Upper lobe of left lung (tissue), 4 donors: Measurements from ENCODE around the gene PCSK2.

Experiments used
- CTCF ChIP-seq, 6 experiments: fragments of 450-650 bp in 4 of 6; fragments of 200-600 bp in 2 of 6; sonication (generic) in 2 of 6; IDR thresholded peaks; one replicate each; pipeline ENCODE4 v1.5.1; 2016 to 2019; ENCODE audit warnings: antibody characterized with exemption in 6 of 6
- POLR2A ChIP-seq, 4 donors: fragments of 450-650 bp; IDR thresholded peaks; one replicate each; pipeline ENCODE4 v1.5.1; 2016 to 2017; ENCODE audit warnings: antibody characterized with exemption in 4 of 4, mild to moderate bottlenecking in 2 of 4
- POLR2AphosphoS5 ChIP-seq, 2 donors: sonication (generic); formaldehyde crosslinking; IDR thresholded peaks; one replicate each; pipeline ENCODE4 v1.5.1; 2017; ENCODE audit warnings: antibody characterized with exemption in 2 of 2

- TF ChIP-seq CTCF (IDR thresholded peaks at IDR 0.05) (no peak), POLR2AphosphoS5 (IDR thresholded peaks at IDR 0.05) (no peak), POLR2A (IDR thresholded peaks at IDR 0.05) (no peak)
Measured at GRCh38 chr20:17479063-17479657, 252.3 kb downstream of the PCSK2 start.
